Esophagus muscularis mucosa (tissue), 4 donors: ENCODE results near the gene RNASE12. TPM values are rescaled to one million over a fixed set of nuclear protein-coding genes. Genes with fewer than 3 reads are reported as not detected.

ENCODE experiments used
- DNase-seq: peaks from one replicate; pipeline ENCODE4 v3.0.0-alpha.2; 2017; ENCODE audit errors: extremely low spot score
- H3K27ac ChIP-seq, 4 donors: fragments of 200-600 bp; sonication (generic); replicated peaks in 1 of 4; 1 replicate in 3 of 4; 2 replicates in 1 of 4; pipeline ENCODE4 v1.5.1; 2016 to 2019; ENCODE audit warnings: mild to moderate bottlenecking in 1 of 4
- H3K27me3 ChIP-seq, 4 donors: fragments of 200-600 bp; sonication (generic); one replicate each; pipeline versions ENCODE4 v1.5.1 to v1.6.0; 2016 to 2019
- H3K36me3 ChIP-seq, 4 donors: fragments of 200-600 bp; sonication (generic); one replicate each; pipeline ENCODE4 v1.5.1; 2016 to 2019
- H3K4me1 ChIP-seq, 4 donors: fragments of 200-600 bp; sonication (generic); one replicate each; pipeline ENCODE4 v1.5.1; 2016 to 2019
- H3K4me3 ChIP-seq, 4 donors: fragments of 200-600 bp; sonication (generic); 1 replicate in 2 of 4; 2 replicates in 2 of 4; pipeline ENCODE4 v1.5.1; 2016 to 2019; ENCODE audit warnings: mild to moderate bottlenecking in 4 of 4, moderate library complexity in 1 of 4
- H3K9me3 ChIP-seq, 4 donors: fragments of 200-600 bp; sonication (generic); 1 replicate in 3 of 4; 2 replicates in 1 of 4; pipeline ENCODE4 v1.5.1; 2016 to 2019
- EP300 ChIP-seq: sonication (generic); formaldehyde crosslinking; IDR thresholded peaks from one replicate; pipeline ENCODE4 v1.6.1; 2017; ENCODE audit warnings: antibody characterized with exemption
- POLR2A ChIP-seq: fragments of 450-650 bp; IDR thresholded peaks from one replicate; pipeline ENCODE4 v1.6.1; 2017; ENCODE audit warnings: antibody characterized with exemption, moderate library complexity, mild to moderate bottlenecking, low read depth
- POLR2AphosphoS5 ChIP-seq, 2 donors: sonication (generic); formaldehyde crosslinking; IDR thresholded peaks; one replicate each; pipeline ENCODE4 v1.6.1; 2017; ENCODE audit warnings: antibody characterized with exemption in 2 of 2
- WGBS: methylation state at CpG from one replicate; pipeline ENCODE4 v1.1.5; 2018; 5-methylcytosine and 5-hydroxymethylcytosine counted together
- intact Hi-C: fragments of 100-400 bp; cut with DNase I; formaldehyde crosslinking; loops from one replicate; pipeline ENCODE4 v1.15.1; 2023
- total RNA-seq, 4 donors: library from RNA; depleted of rRNA; stranded (reverse); fragments of >200 nt; gene quantifications; one replicate each; pipeline versions ENCODE4 v1.1.0 to v1.2.1, GENCODE V29; 2016
- TF ChIP-seq, protein P1 (sequence below), 3 experiments: fragments of 200-600 bp in 2 of 3; fragments of 450-650 bp in 1 of 3; sonication (generic) in 2 of 3; IDR thresholded peaks; one replicate each; pipeline ENCODE4 v1.5.1; 2017 to 2019; ENCODE audit warnings: antibody characterized with exemption in 3 of 3, mild to moderate bottlenecking in 2 of 3, moderate library complexity in 1 of 3

RNASE12 gene
- total RNA-seq, 4 donors from 2014 or later, result not detected

- WGBS, result 84% methylated on average over 3 of the region's 3 CpGs
- Histone ChIP-seq H3K4me3 (no peak overlapping the region), H3K27ac (no peak overlapping the region), H3K9me3 (no peaks in the 10 kb centered on the region), H3K36me3 (no peaks in the 10 kb centered on the region), H3K27me3 (no peaks in the 10 kb centered on the region), H3K4me1 (no peaks in the 10 kb centered on the region)
- intact Hi-C loops, result no loop called here
- no peak for TF ChIP-seq POLR2AphosphoS5 (IDR thresholded peaks at IDR 0.05)
- peak; percentile 45 for DNase-seq
Measured at GRCh38 chr14:20551606-20552005, 39.6 kb downstream of the RNASE12 start.

DNA sequence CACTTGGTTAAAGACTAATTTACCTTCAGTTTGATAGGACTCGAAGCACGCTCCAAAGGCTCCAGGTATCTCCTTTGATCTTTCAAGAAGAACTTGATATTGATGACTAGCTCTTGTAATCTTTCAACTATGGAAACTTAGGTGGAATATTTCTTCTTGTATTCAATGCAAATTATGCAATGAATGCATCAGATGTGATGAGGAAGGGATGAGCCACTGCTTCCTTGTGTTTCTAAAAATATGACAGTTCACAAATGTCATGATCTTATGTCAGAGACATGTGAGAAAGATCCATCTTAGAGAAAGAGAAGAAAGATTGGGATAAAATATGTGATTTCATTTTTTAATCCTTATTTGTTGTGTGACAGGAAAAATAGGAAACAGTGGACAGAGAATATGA lies 40.2 kb downstream of the RNASE12 start:
- intact Hi-C loops, result no loop called here
- Histone ChIP-seq H3K27me3 (no peaks in the 10 kb centered on the region), H3K4me1 (no peaks in the 10 kb centered on the region), H3K4me3 (no peak overlapping the region), H3K36me3 (no peaks in the 10 kb centered on the region), H3K27ac (no peak overlapping the region), H3K9me3 (no peaks in the 10 kb centered on the region)
- WGBS, result 95% methylated on average over 2 of the region's 2 CpGs
- DNase-seq, result no peak
- TF ChIP-seq POLR2AphosphoS5 (IDR thresholded peaks at IDR 0.05), result no peak
- TF ChIP-seq, protein P1, sequence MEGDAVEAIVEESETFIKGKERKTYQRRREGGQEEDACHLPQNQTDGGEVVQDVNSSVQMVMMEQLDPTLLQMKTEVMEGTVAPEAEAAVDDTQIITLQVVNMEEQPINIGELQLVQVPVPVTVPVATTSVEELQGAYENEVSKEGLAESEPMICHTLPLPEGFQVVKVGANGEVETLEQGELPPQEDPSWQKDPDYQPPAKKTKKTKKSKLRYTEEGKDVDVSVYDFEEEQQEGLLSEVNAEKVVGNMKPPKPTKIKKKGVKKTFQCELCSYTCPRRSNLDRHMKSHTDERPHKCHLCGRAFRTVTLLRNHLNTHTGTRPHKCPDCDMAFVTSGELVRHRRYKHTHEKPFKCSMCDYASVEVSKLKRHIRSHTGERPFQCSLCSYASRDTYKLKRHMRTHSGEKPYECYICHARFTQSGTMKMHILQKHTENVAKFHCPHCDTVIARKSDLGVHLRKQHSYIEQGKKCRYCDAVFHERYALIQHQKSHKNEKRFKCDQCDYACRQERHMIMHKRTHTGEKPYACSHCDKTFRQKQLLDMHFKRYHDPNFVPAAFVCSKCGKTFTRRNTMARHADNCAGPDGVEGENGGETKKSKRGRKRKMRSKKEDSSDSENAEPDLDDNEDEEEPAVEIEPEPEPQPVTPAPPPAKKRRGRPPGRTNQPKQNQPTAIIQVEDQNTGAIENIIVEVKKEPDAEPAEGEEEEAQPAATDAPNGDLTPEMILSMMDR (IDR thresholded peaks at IDR 0.05), result no peak
- TF ChIP-seq POLR2A, result no peak
- TF ChIP-seq EP300, result no peak

DNA sequence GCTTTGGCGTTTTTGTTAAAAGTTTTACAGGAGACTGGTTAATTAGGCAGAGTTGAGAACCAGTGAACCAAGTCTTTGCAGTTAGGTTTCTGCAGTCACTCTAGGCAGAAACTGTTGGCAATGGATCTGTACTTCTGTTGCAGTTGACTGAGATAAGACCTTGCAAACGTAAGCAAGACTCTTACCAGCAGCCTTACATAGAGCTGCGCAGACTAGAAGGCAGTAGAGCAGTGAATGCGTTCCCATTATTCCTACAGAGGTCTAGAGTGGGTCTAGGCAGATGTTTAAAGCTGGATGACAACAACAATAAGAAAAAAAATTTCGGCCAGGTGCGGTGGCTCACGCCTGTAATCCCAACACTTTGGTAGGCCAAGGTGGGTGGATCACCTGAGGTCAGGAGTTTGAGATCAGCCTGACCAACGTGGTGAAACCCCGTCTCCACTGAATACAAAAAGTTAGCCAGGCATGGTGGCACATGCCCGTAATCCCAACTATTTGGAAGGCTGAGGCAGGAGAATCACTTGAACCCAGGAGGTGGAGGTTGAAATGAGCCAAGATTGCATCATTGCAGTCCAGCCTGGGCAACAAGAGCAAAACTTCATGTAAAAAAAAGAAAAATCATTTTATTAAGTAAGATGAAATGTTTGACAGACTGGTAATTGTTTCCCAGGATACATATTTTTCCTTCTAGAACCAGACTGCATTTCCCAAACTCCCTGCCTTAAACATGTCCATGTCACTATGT lies 42.6 kb downstream of the RNASE12 start:
- TF ChIP-seq POLR2A, result no peak
- no peak for TF ChIP-seq EP300
- TF ChIP-seq POLR2AphosphoS5 (IDR thresholded peaks at IDR 0.05), result no peak
- TF ChIP-seq, protein P1 (IDR thresholded peaks at IDR 0.05), result no peak
- Histone ChIP-seq H3K36me3 (no peaks in the 10 kb centered on the region), H3K9me3 (no peaks in the 10 kb centered on the region), H3K27ac (no peak overlapping the region), H3K4me3 (no peak overlapping the region), H3K4me1 (no peaks in the 10 kb centered on the region), H3K27me3 (no peaks in the 10 kb centered on the region)
- DNase-seq, result peak; percentile 45
- intact Hi-C loops, result no loop called here
- 79% methylated on average over 10 of the region's 10 CpGs for WGBS

GRCh38 chr14:20546877-20547276 lies 44.3 kb downstream of the RNASE12 start:
- intact Hi-C loops, result no loop called here
- Histone ChIP-seq H3K27me3 (no peaks in the 10 kb centered on the region), H3K27ac (no peak overlapping the region), H3K9me3 (no peaks in the 10 kb centered on the region), H3K4me3 (no peak overlapping the region), H3K4me1 (no peaks in the 10 kb centered on the region), H3K36me3 (no peaks in the 10 kb centered on the region)
- TF ChIP-seq POLR2AphosphoS5 (IDR thresholded peaks at IDR 0.05) (no peak), EP300 (no peak), POLR2A (no peak)
- TF ChIP-seq, protein P1 (IDR thresholded peaks at IDR 0.05), result no peak
- peak; percentile 53 for DNase-seq
- 49% methylated on average over 3 of the region's 3 CpGs for WGBS

Other genes starting within 250 kb of the RNASE12 start
- gene PARP2, start 247.7 kb downstream of the RNASE12 start, total RNA-seq, result 10 to 100 TPM in 2 of 4 donors, 1 to 10 TPM in 2; 5.8 to 17.4 (median 8.9) TPM
- gene TEP1, start 177.9 kb downstream of the RNASE12 start, total RNA-seq, result 10 to 100 TPM; 17.2 to 28.8 (median 22.9) TPM
- under 1 TPM; 0.50 to 0.92 (median 0.77) TPM for gene KLHL33, start 155.2 kb downstream of the RNASE12 start, total RNA-seq
- gene OSGEP, start 136.6 kb downstream of the RNASE12 start, total RNA-seq, result 10 to 100 TPM; 23.5 to 36.8 (median 24.8) TPM
- 100 to 1,000 TPM; 101 to 105 (median 104) TPM for gene APEX1, start 136.2 kb downstream of the RNASE12 start, total RNA-seq
- 10 to 100 TPM; 18.7 to 27.9 (median 24.5) TPM for gene PIP4P1, start 129.9 kb downstream of the RNASE12 start, total RNA-seq
- 10 to 100 TPM in 3 of 4 donors, 1 to 10 TPM in 1; 4.2 to 85.2 (median 14.2) TPM for gene PNP, start 122.0 kb downstream of the RNASE12 start, total RNA-seq
- gene RNASE10, start 85.8 kb downstream of the RNASE12 start, total RNA-seq, result not detected
- not detected for gene RNASE9, start 30.3 kb downstream of the RNASE12 start, total RNA-seq
- gene RNASE11, start 3.4 kb downstream of the RNASE12 start, total RNA-seq, result not detected
- gene OR6S1, start 50.3 kb upstream of the RNASE12 start, total RNA-seq, result not detected
- 100 to 1,000 TPM in 1 of 4 donors, 10 to 100 TPM in 3; 61.9 to 107 (median 82.9) TPM for gene RNASE4, start 93.2 kb upstream of the RNASE12 start, total RNA-seq
- gene ANG, start 97.4 kb upstream of the RNASE12 start, total RNA-seq, result 10 to 100 TPM; 13.7 to 30.6 (median 19.8) TPM
- gene EDDM3A, start 154.5 kb upstream of the RNASE12 start, total RNA-seq, result not detected
- not detected for gene EDDM3B, start 177.0 kb upstream of the RNASE12 start, total RNA-seq
- gene RNASE6, start 189.9 kb upstream of the RNASE12 start, total RNA-seq, result 10 to 100 TPM in 1 of 4 donors, 1 to 10 TPM in 3; 5.2 to 23.9 (median 8.0) TPM
- gene RNASE1, start 211.5 kb upstream of the RNASE12 start, total RNA-seq, result 100 to 1,000 TPM; 270 to 766 (median 341) TPM